DOHH2 (cell line): ENCODE results near the gene RIN2.

Experiments
- H3F3A ChIP-seq: fragments of 200-600 bp; sonication (generic), shearing (Covaris generic); 2 replicates; pipeline ENCODE4 v1.6.0; 2016; ENCODE audit warnings: antibody characterized with exemption, mild to moderate bottlenecking; ENCODE audit not compliant: control insufficient read depth, insufficient read depth
- H3K27ac ChIP-seq: fragments of 200-600 bp; sonication (generic); 2 replicates; pipeline ENCODE4 v1.5.1; 2014; ENCODE audit warnings: low read depth, mild to moderate bottlenecking, low read length, moderate library complexity
- H3K27me3 ChIP-seq: fragments of 200-600 bp; sonication (generic); 2 replicates; pipeline ENCODE4 v1.6.1; 2014; ENCODE audit warnings: mild to moderate bottlenecking, low read length, mixed read lengths; ENCODE audit not compliant: control insufficient read depth
- H3K36me3 ChIP-seq: fragments of 200-600 bp; sonication (generic); 2 replicates; pipeline ENCODE4 v1.6.1; 2014; ENCODE audit warnings: mild to moderate bottlenecking, low read length, moderate library complexity, mixed read lengths; ENCODE audit not compliant: control insufficient read depth
- H3K4me1 ChIP-seq: fragments of 200-600 bp; sonication (generic); 2 replicates; pipeline ENCODE4 v1.6.1; 2014; ENCODE audit warnings: mild to moderate bottlenecking, low read length, mixed read lengths; ENCODE audit not compliant: control insufficient read depth
- H3K4me2 ChIP-seq: fragments of 200-600 bp; sonication (generic); 2 replicates; pipeline ENCODE4 v1.6.0; 2014; ENCODE audit warnings: mild to moderate bottlenecking, low read length, moderate library complexity
- H3K4me3 ChIP-seq: fragments of 200-600 bp; sonication (generic); 2 replicates; pipeline ENCODE4 v1.5.1; 2014; ENCODE audit warnings: mild to moderate bottlenecking, low read length, mixed read lengths
- H3K79me2 ChIP-seq: fragments of 200-600 bp; sonication (generic); 2 replicates; pipeline ENCODE4 v1.6.1; 2014; ENCODE audit warnings: mild to moderate bottlenecking, low read length, mixed read lengths; ENCODE audit not compliant: control insufficient read depth
- H3K9me2 ChIP-seq: fragments of 200-600 bp; sonication (generic); replicated peaks from 2 replicates; pipeline ENCODE4 v1.6.1; 2014; ENCODE audit warnings: mild to moderate bottlenecking, low read length, mixed read lengths; ENCODE audit not compliant: control insufficient read depth
- H3K9me3 ChIP-seq: fragments of 200-600 bp; sonication (generic); 2 replicates; pipeline ENCODE4 v1.6.1; 2014; ENCODE audit warnings: antibody characterized with exemption, low read length, mixed read lengths; ENCODE audit not compliant: control insufficient read depth, insufficient read depth
- H4K20me1 ChIP-seq: fragments of 200-600 bp; sonication (generic); 2 replicates; pipeline ENCODE4 v1.6.0; 2014; ENCODE audit warnings: low read depth, mild to moderate bottlenecking, antibody characterized with exemption, low read length, moderate library complexity; ENCODE audit not compliant: control insufficient read depth, insufficient read depth
- EZH2phosphoT487 ChIP-seq: fragments of 200-600 bp; sonication (generic); IDR thresholded peaks from 2 replicates; pipeline ENCODE4 v1.6.1; 2017; ENCODE audit warnings: borderline replicate concordance, mild to moderate bottlenecking, antibody characterized with exemption, low read length, moderate library complexity, mixed read lengths
- TF ChIP-seq, protein P1 (sequence below): fragments of 200-600 bp; sonication (generic); IDR thresholded peaks from one replicate; pipeline ENCODE4 v1.5.1; 2014; ENCODE audit warnings: antibody characterized with exemption, mild to moderate bottlenecking, low read depth, low read length; ENCODE audit not compliant: poor library complexity, severe bottlenecking

The RIN2 gene

DNA sequence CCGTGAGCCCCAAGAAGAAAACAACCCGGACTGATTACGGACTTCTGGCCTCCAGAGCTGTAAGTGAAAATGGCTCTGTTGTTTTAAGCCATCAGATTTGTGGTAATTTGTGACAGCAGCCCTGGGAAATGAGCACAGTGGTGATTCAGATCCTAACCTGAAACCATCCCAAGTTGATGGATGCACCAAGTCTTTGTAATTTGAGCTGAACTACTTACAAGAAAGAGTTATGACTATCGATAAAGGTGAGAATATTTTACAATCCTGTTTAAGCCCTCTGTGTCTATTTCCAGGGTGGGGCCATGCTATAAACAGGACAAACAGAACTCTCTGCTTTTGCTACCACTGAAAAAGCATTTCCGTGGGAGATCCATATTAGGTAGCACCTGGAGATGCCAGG lies 19.1 kb upstream of the RIN2 start:
- Histone ChIP-seq H3K27me3 (no peaks in the 10 kb centered on the region), H3F3A (no peaks in the 10 kb centered on the region), H3K79me2 (no peaks in the 10 kb centered on the region), H3K27ac (no peak overlapping the region), H3K4me2 (no peak overlapping the region), H3K9me3 (no peaks in the 10 kb centered on the region), H3K4me3 (no peak overlapping the region), H3K9me2 (no peaks in the 10 kb centered on the region), H4K20me1 (no peaks in the 10 kb centered on the region), H3K36me3 (no peaks in the 10 kb centered on the region), H3K4me1 (no peaks in the 10 kb centered on the region)
- TF ChIP-seq, protein P1, sequence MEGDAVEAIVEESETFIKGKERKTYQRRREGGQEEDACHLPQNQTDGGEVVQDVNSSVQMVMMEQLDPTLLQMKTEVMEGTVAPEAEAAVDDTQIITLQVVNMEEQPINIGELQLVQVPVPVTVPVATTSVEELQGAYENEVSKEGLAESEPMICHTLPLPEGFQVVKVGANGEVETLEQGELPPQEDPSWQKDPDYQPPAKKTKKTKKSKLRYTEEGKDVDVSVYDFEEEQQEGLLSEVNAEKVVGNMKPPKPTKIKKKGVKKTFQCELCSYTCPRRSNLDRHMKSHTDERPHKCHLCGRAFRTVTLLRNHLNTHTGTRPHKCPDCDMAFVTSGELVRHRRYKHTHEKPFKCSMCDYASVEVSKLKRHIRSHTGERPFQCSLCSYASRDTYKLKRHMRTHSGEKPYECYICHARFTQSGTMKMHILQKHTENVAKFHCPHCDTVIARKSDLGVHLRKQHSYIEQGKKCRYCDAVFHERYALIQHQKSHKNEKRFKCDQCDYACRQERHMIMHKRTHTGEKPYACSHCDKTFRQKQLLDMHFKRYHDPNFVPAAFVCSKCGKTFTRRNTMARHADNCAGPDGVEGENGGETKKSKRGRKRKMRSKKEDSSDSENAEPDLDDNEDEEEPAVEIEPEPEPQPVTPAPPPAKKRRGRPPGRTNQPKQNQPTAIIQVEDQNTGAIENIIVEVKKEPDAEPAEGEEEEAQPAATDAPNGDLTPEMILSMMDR, result no peak
- TF ChIP-seq EZH2phosphoT487, result no peak

DNA sequence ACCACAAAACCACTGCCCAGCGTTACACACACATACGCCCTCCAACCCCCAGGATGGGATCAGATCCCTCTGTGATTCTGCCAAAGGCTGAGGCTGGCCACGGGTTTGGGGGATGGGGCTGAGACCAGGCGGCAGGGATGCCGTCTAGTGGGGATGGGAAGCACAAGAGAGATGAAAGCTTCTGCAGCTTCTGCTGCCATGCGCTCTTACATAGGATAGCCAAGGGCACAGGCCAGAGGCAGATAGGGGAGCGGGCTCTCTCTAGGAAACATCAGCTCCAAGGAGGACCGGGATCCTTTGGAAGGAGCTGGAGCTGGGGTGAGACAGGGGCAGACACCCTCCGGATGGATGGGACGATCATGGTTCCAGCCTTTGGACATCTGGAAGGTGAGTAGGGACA lies 18.7 kb upstream of the RIN2 start:
- Histone ChIP-seq H3K27me3 (no peaks in the 10 kb centered on the region), H3K4me2 (no peak overlapping the region), H3K4me3 (no peak overlapping the region), H3F3A (no peaks in the 10 kb centered on the region), H3K27ac (no peak overlapping the region), H3K36me3 (no peaks in the 10 kb centered on the region), H3K4me1 (no peaks in the 10 kb centered on the region), H4K20me1 (no peaks in the 10 kb centered on the region), H3K9me3 (no peaks in the 10 kb centered on the region), H3K9me2 (no peaks in the 10 kb centered on the region), H3K79me2 (no peaks in the 10 kb centered on the region)
- TF ChIP-seq EZH2phosphoT487, result no peak
- TF ChIP-seq, protein P1, result no peak

DNA sequence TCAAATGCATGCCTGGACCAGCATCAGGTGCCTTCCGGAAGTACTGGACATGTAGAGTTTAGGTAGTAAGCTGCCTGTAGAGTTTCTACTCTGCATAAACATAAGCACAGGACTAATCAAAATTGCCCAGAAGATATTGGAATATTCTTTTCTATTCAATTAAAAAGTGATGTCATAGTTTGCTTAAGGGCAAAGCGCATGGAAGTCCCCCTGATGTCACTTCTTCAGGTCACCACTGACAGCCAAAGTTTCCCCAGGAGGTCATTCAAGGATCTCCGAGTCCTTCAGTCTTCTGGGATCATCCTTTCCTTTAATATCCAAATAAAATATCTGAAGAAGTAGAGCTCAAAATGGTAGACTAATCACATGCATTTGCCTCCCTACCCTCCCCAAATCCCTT lies 17.5 kb upstream of the RIN2 start:
- Histone ChIP-seq H3K4me1 (no peaks in the 10 kb centered on the region), H4K20me1 (no peaks in the 10 kb centered on the region)
- no peak for TF ChIP-seq EZH2phosphoT487
- TF ChIP-seq, protein P1, result no peak

DNA sequence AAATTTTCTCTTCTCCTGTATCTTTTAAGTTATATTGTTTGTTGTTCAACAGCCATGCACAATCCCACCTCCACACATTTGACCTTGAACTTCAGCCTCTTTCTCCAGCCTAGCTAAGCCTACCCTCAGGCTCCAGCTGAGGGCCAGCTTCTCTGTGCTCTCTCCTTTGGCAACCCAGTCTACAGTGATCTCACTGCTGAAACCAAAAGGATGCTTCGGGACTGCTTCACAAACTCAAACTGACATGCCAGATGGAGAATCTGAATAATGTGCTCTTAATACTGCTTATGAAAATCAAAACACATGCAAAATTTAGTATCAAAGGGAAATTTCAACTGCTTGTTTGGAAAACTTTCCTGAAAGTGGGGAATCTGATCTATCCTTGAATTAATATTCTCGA lies 16.1 kb upstream of the RIN2 start:
- Histone ChIP-seq H3K4me1 (no peaks in the 10 kb centered on the region), H3K27ac (no peak overlapping the region), H3K9me2 (no peaks in the 10 kb centered on the region), H3K27me3 (no peaks in the 10 kb centered on the region), H4K20me1 (no peaks in the 10 kb centered on the region), H3K79me2 (no peaks in the 10 kb centered on the region), H3K4me3 (no peak overlapping the region), H3K9me3 (no peaks in the 10 kb centered on the region), H3K4me2 (no peak overlapping the region), H3K36me3 (no peaks in the 10 kb centered on the region), H3F3A (no peaks in the 10 kb centered on the region)
- TF ChIP-seq EZH2phosphoT487, result no peak
- TF ChIP-seq, protein P1, result no peak

More for the DNA sequence above, 17.5 kb upstream of the RIN2 start:
- Histone ChIP-seq H3K36me3 (no peaks in the 10 kb centered on the region), H3K27me3 (no peaks in the 10 kb centered on the region), H3K79me2 (no peaks in the 10 kb centered on the region), H3K4me3 (no peak overlapping the region), H3K9me3 (no peaks in the 10 kb centered on the region), H3K4me2 (no peak overlapping the region), H3K9me2 (no peaks in the 10 kb centered on the region), H3K27ac (no peak overlapping the region), H3F3A (no peaks in the 10 kb centered on the region)
